H1 (cell line): Measurements from ENCODE around the gene LIMS1. TPM values are rescaled to one million over a fixed set of nuclear protein-coding genes. Genes with fewer than 3 reads are reported as not detected.

Experiments used
- EP300 ChIP-seq, 2 experiments: IDR thresholded peaks; 1 replicate in 1 of 2; 2 replicates in 1 of 2; pipeline ENCODE4 v1.6.1; 2011 to 2012; ENCODE audit warnings: low read depth in 2 of 2, low read length in 2 of 2, mild to moderate bottlenecking in 2 of 2, borderline replicate concordance in 1 of 2, inconsistent platforms in 1 of 2, moderate library complexity in 1 of 2
- HDAC2 ChIP-seq, 2 experiments: fragments of 300-600 bp in 1 of 2; sonication (generic) in 1 of 2; IDR thresholded peaks; 2 replicates each; pipeline ENCODE4 v1.6.1; 2011 to 2012; ENCODE audit warnings: low read depth in 2 of 2, low read length in 2 of 2, mild to moderate bottlenecking in 2 of 2, moderate library complexity in 2 of 2, borderline replicate concordance in 1 of 2, inconsistent platforms in 1 of 2
- POLR2AphosphoS5 ChIP-seq: IDR thresholded peaks from 2 replicates; pipeline ENCODE4 v1.6.1; 2011; ENCODE audit warnings: low read depth, low read length
- SRF ChIP-seq: IDR thresholded peaks from 2 replicates; pipeline ENCODE4 v1.6.1; 2011; ENCODE audit warnings: mild to moderate bottlenecking, low read depth, low read length, moderate library complexity
- polyA plus RNA-seq, 7 experiments: library from polyadenylated mRNA; depleted of rRNA in 3 of 7; stranded (reverse) in 5 of 7; unstranded in 2 of 7; fragments of >200 nt in 5 of 7; fragments of 200-250 nt in 2 of 7; gene quantifications; 1 replicate in 5 of 7; 2 replicates in 1 of 7; 4 replicates in 1 of 7; pipeline versions ENCODE4 v1.2.1 to v1.2.3, GENCODE V29; 2011 to 2013; ENCODE audit warnings: missing spikeins in 2 of 7, mixed read lengths in 2 of 7
- total RNA-seq: library from RNA; stranded (reverse); fragmentation: NEBNext Ultra II Directional; extraction: Animal tissue kit (Norgen Biotek cat#: 25700); gene quantifications from 2 replicates; pipeline ENCODE4 v1.2.1, GENCODE V29; 2021

The LIMS1 gene
- total and polyA plus RNA-seq, 2 of the 8 experiments (the other 6 are each of a cell fraction or from before 2014, with no cell fraction given): 24.1 to 36.7 TPM

DNA sequence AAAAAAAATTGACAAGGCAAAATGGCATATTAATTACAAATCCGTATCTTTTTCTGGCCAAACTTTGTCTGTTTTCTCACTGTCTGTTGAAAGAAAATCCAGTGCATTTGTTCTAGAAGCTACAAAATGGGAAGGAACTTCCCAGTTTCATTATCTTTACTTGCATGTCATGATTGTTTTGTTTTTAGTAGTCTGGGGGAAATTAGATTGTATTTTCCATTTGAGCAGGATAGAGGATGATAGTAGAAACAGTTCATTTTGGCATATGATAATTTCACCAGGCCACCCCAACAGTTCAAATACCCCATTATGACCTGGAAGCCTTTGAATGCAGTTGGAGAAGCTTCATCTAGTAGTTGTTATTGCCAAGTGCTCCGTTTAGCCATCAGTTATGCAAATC lies 107.5 kb downstream of the LIMS1 start (continued):
- TF ChIP-seq EP300 (IDR thresholded peaks at IDR 0.05; ENCODE audit: borderline replicate concordance in 1 of 2, low read depth in 2 of 2, low read length in 2 of 2) (no peak), HDAC2 (IDR thresholded peaks at IDR 0.05; ENCODE audit: borderline replicate concordance in 1 of 2, low read depth in 2 of 2, low read length in 2 of 2) (no peak), POLR2AphosphoS5 (no peak), SRF (no peak)
